Measurements from ENCODE around the gene THSD7B.

- TF ChIP-seq SMC3 (conservative IDR thresholded peaks at IDR 0.05; ENCODE audit: poor library complexity) (no peak), CTCF (IDR thresholded peaks at IDR 0.05; ENCODE audit: poor library complexity, severe bottlenecking) (no peak), EZH2 (IDR thresholded peaks at IDR 0.05; ENCODE audit: borderline replicate concordance, insufficient read depth, low read length, poor library complexity, severe bottlenecking) (no peak), EP300 (conservative IDR thresholded peaks at IDR 0.05; ENCODE audit: poor library complexity, severe bottlenecking) (no peak)
These were observed 471.7 kb downstream of the THSD7B start for GRCh38 chr2:137237055-137237454.
